Progenitor cell of endocrine pancreas (in vitro differentiated cells): ENCODE measurements around the gene BCL2A1. TPM values are rescaled to one million over a fixed set of nuclear protein-coding genes. Genes with fewer than 3 reads are reported as not detected.

Source experiments
- DNase-seq: peaks from one replicate; pipeline ENCODE4 v3.0.0; 2021; ENCODE audit warnings: low spot score; ENCODE audit not compliant: unreplicated experiment
- H3K27ac Mint-ChIP-seq: 2 replicates; pipeline ENCODE4 v1.8.0; 2021; ENCODE audit warnings: mild to moderate bottlenecking, moderate library complexity, mixed read lengths
- H3K27me3 Mint-ChIP-seq: 2 replicates; pipeline ENCODE4 v1.8.0; 2021; ENCODE audit warnings: mixed read lengths
- H3K36me3 Mint-ChIP-seq: 2 replicates; pipeline ENCODE4 v1.8.0; 2022; ENCODE audit warnings: mixed read lengths; ENCODE audit not compliant: insufficient read depth
- H3K4me1 Mint-ChIP-seq: 2 replicates; pipeline ENCODE4 v1.8.0; 2021; ENCODE audit warnings: low read depth, mixed read lengths
- H3K4me3 Mint-ChIP-seq: 2 replicates; pipeline ENCODE4 v1.8.0; 2021; ENCODE audit warnings: low read depth, mild to moderate bottlenecking, moderate library complexity, mixed read lengths
- H3K9me3 Mint-ChIP-seq: 2 replicates; pipeline ENCODE4 v1.8.0; 2021; ENCODE audit warnings: low read depth, mixed read lengths
- CTCF ChIP-seq: fragments of 200-600 bp; sonication (generic); IDR thresholded peaks from one replicate; pipeline ENCODE4 v1.5.0; 2021; ENCODE audit warnings: antibody characterized with exemption, mild to moderate bottlenecking; ENCODE audit not compliant: unreplicated experiment
- total RNA-seq: library from RNA; stranded (reverse); gene quantifications from 2 replicates; pipeline ENCODE4 v1.2.1, GENCODE V29; 2021

The BCL2A1 gene
- total RNA-seq, 1 donor from 2014 or later, result not detected

GRCh38 chr15:79953951-79954444 lies 17.0 kb downstream of the BCL2A1 start:
- Mint-ChIP-seq H3K4me1 (peaks cover 4% of the 10 kb centered on the region), H3K36me3 (no peaks in the 10 kb centered on the region), H3K27ac (no peak overlapping the region), H3K9me3 (no peaks in the 10 kb centered on the region), H3K27me3 (no peaks in the 10 kb centered on the region), H3K4me3 (no peak overlapping the region)
- TF ChIP-seq CTCF, result no peak
- DNase-seq, result no peak

- H3K4me3 Mint-ChIP-seq, result no peak overlapping the region
- H3K4me1 Mint-ChIP-seq, result peaks cover 4% of the 10 kb centered on the region
Measured at GRCh38 chr15:79952329-79952728, 18.7 kb downstream of the BCL2A1 start.

GRCh38 chr15:79950247-79950646 lies 20.7 kb downstream of the BCL2A1 start:
- Mint-ChIP-seq H3K9me3 (no peaks in the 10 kb centered on the region), H3K4me1 (no peaks in the 10 kb centered on the region), H3K27ac (no peak overlapping the region), H3K36me3 (no peaks in the 10 kb centered on the region), H3K4me3 (no peak overlapping the region), H3K27me3 (no peaks in the 10 kb centered on the region)
- no peak for DNase-seq
- TF ChIP-seq CTCF, result no peak

More at GRCh38 chr15:79952329-79952728, 18.7 kb downstream of the BCL2A1 start:
- Mint-ChIP-seq H3K36me3 (no peaks in the 10 kb centered on the region), H3K27ac (no peak overlapping the region), H3K9me3 (no peaks in the 10 kb centered on the region), H3K27me3 (no peaks in the 10 kb centered on the region)
- TF ChIP-seq CTCF, result no peak
- no peak for DNase-seq

- DNase-seq, result no peak
- Mint-ChIP-seq H3K27ac (no peak overlapping the region), H3K27me3 (no peaks in the 10 kb centered on the region), H3K36me3 (no peaks in the 10 kb centered on the region), H3K4me1 (peaks cover 4% of the 10 kb centered on the region), H3K9me3 (no peaks in the 10 kb centered on the region), H3K4me3 (no peak overlapping the region)
- no peak for TF ChIP-seq CTCF
Measured at GRCh38 chr15:79948761-79949160, 22.2 kb downstream of the BCL2A1 start.

- Mint-ChIP-seq H3K27ac (no peak overlapping the region), H3K4me1 (peaks cover 6% of the 10 kb centered on the region), H3K36me3 (no peaks in the 10 kb centered on the region), H3K27me3 (no peaks in the 10 kb centered on the region), H3K4me3 (no peak overlapping the region), H3K9me3 (no peaks in the 10 kb centered on the region)
- no peak for TF ChIP-seq CTCF
- no peak for DNase-seq
Measured at GRCh38 chr15:79948095-79948695, 22.8 kb downstream of the BCL2A1 start.
